ENCODE results near the gene MARCHF10.

MARCHF10 gene

DNA sequence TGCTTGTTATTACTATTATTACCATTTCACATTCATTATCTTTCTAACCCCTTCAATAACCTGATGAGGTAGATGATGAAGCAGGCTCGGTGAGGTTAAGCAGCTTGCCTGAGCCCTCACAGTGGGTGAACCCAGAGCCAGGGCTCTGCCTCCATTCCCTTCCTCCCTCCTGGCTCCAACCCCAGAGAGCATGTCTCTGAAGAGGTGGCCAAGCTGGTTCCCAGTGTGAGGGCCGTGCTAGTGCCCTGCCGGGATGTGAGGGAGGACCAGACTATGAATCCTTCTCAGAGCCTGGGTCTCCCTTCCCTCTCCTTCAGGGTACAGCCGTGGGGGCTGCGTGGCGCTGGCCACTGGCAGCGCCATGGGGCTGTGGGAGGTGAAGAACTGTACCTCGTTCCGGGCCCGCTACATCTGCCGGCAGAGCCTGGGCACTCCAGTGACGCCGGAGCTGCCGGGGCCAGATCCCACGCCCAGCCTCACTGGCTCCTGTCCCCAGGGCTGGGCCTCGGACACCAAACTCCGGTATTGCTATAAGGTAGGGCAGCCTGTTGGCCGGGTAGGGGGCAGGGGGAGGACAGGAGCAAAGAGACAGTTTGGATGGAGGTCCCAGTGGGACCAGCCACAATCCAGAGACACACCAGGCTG is 131.0 kb downstream of the MARCHF10 start:
- no peaks in the 10 kb centered on the region for H3K36me3 Mint-ChIP-seq
- no peaks in the 10 kb centered on the region for H3K27me3 Mint-ChIP-seq
- no peak overlapping the region for H3K27ac Mint-ChIP-seq
- H3K4me1 Mint-ChIP-seq, result no peaks in the 10 kb centered on the region
- no peak for DNase-seq (ENCODE audit: low spot score in 2 of 2)
- no peaks in the 10 kb centered on the region for H3K9me3 Mint-ChIP-seq
- ATAC-seq (ENCODE audit: low read depth), result no peak
- H3K4me3 Mint-ChIP-seq, result no peak overlapping the region

DNA sequence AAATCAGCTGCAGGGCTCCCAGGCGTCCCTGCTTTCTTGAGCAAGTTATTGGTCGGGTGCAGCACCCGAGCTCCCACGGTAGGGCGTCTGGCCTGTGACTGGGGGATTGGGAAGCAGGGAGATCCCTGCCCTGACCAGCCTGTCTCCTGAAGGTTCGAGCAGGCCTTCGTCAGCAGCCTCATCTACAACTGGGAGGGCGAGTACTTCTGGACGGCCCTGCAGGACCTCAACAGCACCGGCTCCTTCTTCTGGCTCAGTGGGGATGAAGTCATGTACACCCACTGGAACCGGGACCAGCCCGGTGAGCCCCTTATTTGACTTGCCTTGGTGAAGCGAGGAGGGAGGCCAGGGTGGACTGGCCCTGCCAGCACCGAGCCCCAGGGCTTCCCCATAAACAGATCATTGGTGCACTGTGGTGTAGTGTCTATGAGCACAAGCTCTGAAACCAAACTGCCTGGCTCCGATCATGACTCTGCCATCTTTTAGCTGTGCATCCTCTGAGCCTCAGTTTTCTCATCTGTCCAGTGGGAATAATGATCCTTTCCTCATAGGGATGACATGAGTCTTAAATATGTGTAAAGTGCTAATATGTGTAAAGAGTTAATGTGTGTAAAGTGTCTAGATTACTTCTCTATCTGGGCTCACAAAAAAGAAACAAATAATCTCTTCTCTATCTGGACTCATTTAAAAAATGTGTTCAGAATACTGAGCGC is 131.7 kb downstream of the MARCHF10 start:
- Mint-ChIP-seq H3K27ac (no peak overlapping the region), H3K9me3 (no peaks in the 10 kb centered on the region), H3K4me1 (no peaks in the 10 kb centered on the region), H3K4me3 (no peak overlapping the region), H3K27me3 (no peaks in the 10 kb centered on the region), H3K36me3 (no peaks in the 10 kb centered on the region)
- DNase-seq (ENCODE audit: low spot score in 2 of 2), result no peak
- ATAC-seq (ENCODE audit: low read depth), result no peak

DNA sequence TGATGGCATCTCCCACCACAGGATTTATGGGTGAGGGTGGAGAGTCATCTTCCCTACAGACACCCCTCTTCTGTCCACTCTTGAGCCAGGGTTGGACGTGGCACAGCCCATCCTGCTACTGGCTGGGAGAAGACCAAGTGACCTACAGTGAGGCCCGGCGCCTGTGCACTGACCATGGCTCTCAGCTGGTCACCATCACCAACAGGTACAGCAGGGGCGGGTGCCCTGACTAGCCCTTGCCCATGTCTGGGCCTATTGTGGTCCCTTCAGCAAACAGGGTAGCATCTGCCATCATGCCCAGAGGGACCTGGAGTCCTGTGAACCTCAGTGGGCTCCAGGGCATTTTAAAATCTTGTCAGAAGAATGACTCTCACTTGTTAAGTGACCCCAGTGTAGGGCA is 132.4 kb downstream of the MARCHF10 start:
- no peaks in the 10 kb centered on the region for H3K36me3 Mint-ChIP-seq
- no peaks in the 10 kb centered on the region for H3K27me3 Mint-ChIP-seq
- DNase-seq (ENCODE audit: low spot score in 2 of 2), result no peak
- no peaks in the 10 kb centered on the region for H3K9me3 Mint-ChIP-seq
- no peak for ATAC-seq (ENCODE audit: low read depth)
- H3K27ac Mint-ChIP-seq, result no peak overlapping the region
- no peak overlapping the region for H3K4me3 Mint-ChIP-seq
- H3K4me1 Mint-ChIP-seq, result no peaks in the 10 kb centered on the region

DNA sequence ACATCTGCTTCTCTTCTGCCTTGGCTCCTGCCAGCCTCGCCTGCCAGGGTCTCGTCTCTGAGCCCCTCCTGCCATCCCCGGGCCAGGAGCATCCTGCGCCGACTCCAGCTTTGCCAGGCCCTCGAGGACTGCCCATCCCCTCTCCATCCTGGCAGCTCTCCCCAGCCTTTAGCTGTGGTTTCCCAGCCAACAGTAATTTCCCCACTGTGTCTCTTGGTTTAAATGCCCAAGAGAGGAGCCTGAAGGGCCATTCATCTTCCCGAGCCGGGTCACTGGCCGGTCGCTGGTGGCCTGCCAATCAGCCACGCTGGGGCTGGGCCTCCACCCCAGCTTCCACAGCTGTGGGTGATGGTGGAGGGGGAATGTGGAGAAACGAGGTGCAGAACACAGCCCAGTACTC is 132.9 kb downstream of the MARCHF10 start:
- DNase-seq (ENCODE audit: low spot score in 2 of 2) (no peak), ATAC-seq (ENCODE audit: low read depth) (no peak)
- Mint-ChIP-seq H3K27ac (no peak overlapping the region), H3K9me3 (no peaks in the 10 kb centered on the region), H3K36me3 (no peaks in the 10 kb centered on the region), H3K4me3 (no peak overlapping the region), H3K27me3 (no peaks in the 10 kb centered on the region), H3K4me1 (no peaks in the 10 kb centered on the region)

DNA sequence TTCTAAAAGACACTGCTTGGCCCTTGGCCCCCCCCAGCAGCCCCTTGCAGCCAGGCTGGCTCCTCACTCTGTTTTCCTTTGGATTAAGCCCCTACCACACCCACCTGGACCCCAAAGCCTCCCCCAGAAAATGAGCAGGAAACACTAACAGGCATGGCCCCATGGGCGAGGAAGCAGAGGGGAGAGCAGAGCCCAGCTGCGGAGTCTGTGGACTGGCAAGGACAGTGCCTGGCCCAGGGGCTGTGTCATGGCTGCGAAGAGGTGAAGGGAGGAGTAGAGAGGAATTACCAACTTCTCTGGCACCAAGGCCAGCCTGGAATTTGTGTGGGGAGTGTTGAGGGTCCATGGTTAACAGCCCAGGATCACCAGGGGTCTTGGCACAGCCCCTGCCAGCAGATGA is 133.3 kb downstream of the MARCHF10 start:
- no peak for ATAC-seq (ENCODE audit: low read depth)
- Mint-ChIP-seq H3K27me3 (no peaks in the 10 kb centered on the region), H3K4me1 (no peaks in the 10 kb centered on the region), H3K4me3 (no peak overlapping the region), H3K27ac (no peak overlapping the region), H3K36me3 (no peaks in the 10 kb centered on the region), H3K9me3 (no peaks in the 10 kb centered on the region)
- DNase-seq (ENCODE audit: low spot score in 2 of 2), result no peak

DNA sequence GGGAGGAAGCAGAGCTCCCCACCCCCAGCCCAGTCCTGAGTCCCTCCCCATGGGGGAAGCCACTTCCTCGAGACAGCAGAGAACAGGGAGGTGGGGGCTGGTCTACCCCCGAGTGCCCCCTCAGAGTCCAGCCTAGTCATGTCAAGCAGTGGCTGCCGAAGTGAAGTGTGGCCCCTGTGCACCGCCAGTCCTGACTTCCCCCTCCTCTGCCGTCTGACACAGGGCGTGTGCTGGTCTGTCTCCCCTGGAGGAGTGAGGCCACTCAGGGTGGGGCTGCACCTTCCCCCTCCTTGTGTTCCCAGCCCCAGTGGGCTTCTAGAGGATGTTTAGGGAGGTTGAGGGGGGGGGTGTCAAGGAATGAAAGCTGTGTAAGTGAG is 133.8 kb downstream of the MARCHF10 start:
- DNase-seq (ENCODE audit: low spot score in 2 of 2), result no peak
- Mint-ChIP-seq H3K4me1 (no peaks in the 10 kb centered on the region), H3K27ac (no peak overlapping the region), H3K4me3 (no peak overlapping the region), H3K27me3 (no peaks in the 10 kb centered on the region), H3K36me3 (no peaks in the 10 kb centered on the region), H3K9me3 (no peaks in the 10 kb centered on the region)
- no peak for ATAC-seq (ENCODE audit: low read depth)

DNA sequence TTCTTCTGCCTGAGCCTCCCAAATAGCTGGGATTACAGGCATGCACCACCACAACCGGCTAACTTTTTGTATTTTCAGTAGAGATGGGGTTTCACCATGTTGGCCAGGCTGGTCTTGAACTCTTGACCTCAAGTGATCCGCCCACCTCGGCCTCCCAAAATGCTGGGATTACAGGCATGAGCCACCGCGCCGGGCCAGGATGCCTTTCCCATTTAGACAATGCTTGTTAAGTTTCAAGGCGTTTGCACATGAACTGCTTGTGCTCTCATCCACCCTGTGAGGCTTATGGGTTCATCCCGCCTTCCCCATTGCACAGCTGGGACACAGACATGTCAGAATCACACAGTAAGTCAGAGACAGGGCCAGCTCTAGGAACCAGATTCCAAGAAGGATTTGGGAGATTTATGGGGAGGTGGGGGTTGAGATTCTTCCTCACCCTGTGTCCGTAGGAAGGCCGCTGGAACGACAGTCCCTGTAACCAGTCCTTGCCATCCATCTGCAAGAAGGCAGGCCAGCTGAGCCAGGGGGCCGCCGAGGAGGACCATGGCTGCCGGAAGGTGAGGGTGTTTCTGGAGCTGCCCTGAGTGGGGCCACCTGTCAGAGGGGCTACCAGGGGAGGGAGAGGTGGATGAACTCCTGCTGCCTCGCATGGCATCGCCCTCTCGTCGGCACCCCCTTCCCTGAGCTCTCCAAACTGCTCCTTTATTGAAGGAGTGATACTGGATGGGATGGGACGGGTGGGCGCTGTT is 134.3 kb downstream of the MARCHF10 start:
- no peaks in the 10 kb centered on the region for H3K27me3 Mint-ChIP-seq
- no peaks in the 10 kb centered on the region for H3K36me3 Mint-ChIP-seq
- no peak for ATAC-seq (ENCODE audit: low read depth)
- no peak for DNase-seq (ENCODE audit: low spot score in 2 of 2)
- no peaks in the 10 kb centered on the region for H3K9me3 Mint-ChIP-seq
- no peak overlapping the region for H3K4me3 Mint-ChIP-seq
- H3K4me1 Mint-ChIP-seq, result no peaks in the 10 kb centered on the region
- no peak overlapping the region for H3K27ac Mint-ChIP-seq

DNA sequence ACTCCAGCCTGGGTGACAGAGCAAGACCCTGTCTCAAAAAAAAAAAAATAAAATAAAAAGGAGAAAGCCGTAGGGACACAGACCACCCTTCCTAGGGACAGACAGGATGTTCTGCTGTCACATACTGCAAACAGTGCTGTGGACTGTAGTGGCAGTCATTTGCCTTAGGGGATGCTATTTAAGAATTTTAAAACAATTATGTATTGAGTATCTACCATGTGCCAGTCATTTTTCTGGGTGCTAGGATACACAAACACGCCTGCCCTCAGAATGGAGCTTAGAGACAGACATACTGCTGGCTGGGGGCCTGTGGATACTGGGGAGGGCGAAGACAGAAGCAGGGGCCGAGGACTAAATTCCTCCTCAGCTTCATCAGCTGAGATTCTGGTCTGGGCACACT is 135.2 kb downstream of the MARCHF10 start:
- no peaks in the 10 kb centered on the region for H3K4me1 Mint-ChIP-seq
- ATAC-seq (ENCODE audit: low read depth), result no peak
- DNase-seq (ENCODE audit: low spot score in 2 of 2), result no peak
- H3K9me3 Mint-ChIP-seq, result no peaks in the 10 kb centered on the region
- H3K36me3 Mint-ChIP-seq, result no peaks in the 10 kb centered on the region
- no peak overlapping the region for H3K27ac Mint-ChIP-seq
- H3K4me3 Mint-ChIP-seq, result no peak overlapping the region
- H3K27me3 Mint-ChIP-seq, result no peaks in the 10 kb centered on the region

DNA sequence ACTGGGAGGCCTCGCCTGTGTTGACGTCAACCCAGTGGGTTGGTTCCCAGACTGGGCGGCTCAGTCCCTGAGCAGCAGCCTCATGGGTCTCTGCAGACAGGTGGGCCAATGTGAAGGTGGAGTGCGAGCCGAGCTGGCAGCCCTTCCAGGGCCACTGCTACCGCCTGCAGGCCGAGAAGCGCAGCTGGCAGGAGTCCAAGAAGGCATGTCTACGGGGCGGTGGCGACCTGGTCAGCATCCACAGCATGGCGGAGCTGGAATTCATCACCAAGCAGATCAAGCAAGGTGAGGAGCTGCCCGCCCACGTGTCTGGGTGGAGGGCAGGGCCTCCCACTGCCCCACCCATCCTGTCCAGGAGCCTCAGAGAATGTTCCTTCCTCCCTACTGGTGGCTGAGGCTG is 136.6 kb downstream of the MARCHF10 start:
- no peaks in the 10 kb centered on the region for H3K36me3 Mint-ChIP-seq
- ATAC-seq (ENCODE audit: low read depth) (no peak), DNase-seq (ENCODE audit: low spot score in 2 of 2) (no peak)
- H3K27me3 Mint-ChIP-seq, result no peaks in the 10 kb centered on the region
- H3K4me1 Mint-ChIP-seq, result no peaks in the 10 kb centered on the region
- H3K9me3 Mint-ChIP-seq, result no peaks in the 10 kb centered on the region
- H3K27ac Mint-ChIP-seq, result no peak overlapping the region
- no peak overlapping the region for H3K4me3 Mint-ChIP-seq

DNA sequence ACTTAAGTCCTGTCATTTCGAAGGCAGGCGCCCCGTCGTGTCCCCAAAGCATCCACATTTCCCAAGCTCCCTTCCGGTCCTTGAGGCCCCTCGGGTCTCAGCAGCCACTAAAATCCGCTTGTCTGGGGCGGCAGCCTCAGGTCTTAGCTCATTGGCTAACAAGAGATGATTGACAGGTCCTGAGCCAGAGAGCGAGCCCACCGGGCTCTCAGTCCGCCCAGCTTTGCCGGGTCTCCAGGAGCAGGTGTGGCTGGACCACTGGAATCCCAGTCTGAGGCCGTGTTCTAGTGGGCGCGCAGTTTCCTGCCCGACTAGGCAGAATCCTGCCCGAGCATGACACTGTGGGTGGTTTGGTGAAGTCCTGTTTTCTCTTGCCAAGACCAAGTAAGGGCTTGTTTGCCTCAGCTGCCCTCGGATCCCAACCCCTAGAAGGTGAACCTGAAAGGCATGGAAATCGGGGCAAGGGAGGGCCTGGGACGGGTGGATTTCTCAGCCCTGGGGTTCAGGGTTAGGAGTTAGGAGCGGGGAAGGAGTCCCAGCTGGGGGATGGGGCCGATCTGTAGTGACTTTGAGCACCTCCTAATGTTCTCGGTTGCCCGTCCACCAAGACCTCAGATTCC is 137.8 kb downstream of the MARCHF10 start:
- Mint-ChIP-seq H3K27ac (no peak overlapping the region), H3K27me3 (no peaks in the 10 kb centered on the region), H3K4me3 (no peak overlapping the region), H3K4me1 (no peaks in the 10 kb centered on the region), H3K9me3 (no peaks in the 10 kb centered on the region), H3K36me3 (no peaks in the 10 kb centered on the region)
- no peak for DNase-seq (ENCODE audit: low spot score in 2 of 2)
- no peak for ATAC-seq (ENCODE audit: low read depth)

DNA sequence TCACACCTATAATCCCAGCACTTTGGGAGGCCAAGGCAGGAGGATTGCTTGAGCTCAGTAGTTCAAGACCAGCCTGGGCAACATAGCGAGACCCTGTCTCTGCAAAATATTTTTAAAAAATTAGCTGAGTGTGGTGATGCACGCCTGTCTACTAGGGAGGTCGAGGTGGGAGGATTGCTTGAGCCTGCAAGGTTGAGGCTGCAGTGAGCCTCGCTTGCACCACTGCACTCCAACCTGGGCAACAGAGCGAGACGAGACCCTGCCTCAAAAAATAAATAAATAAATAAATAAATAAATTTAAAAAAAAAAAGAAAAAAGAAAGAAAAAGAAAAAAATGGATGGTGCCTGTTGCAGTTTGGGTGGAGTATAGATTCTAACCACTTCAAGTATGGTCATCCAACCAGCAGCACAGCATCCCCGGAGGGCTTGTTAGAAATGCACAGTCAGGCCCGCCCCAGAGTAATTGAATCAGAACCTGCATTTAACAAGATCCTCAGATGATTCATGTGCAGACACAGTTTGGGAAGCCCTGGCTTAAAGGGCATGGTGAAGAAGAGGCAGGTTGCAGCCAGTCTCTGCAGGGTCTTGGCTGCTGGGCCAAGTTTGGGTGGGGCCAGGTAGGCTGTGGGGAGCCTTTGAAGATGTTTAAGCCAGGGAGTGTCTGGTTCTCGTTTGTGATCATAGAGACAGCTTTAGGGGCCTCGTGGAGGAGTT is 139.9 kb downstream of the MARCHF10 start:
- H3K4me1 Mint-ChIP-seq, result no peaks in the 10 kb centered on the region
- ATAC-seq (ENCODE audit: low read depth), result no peak

DNA sequence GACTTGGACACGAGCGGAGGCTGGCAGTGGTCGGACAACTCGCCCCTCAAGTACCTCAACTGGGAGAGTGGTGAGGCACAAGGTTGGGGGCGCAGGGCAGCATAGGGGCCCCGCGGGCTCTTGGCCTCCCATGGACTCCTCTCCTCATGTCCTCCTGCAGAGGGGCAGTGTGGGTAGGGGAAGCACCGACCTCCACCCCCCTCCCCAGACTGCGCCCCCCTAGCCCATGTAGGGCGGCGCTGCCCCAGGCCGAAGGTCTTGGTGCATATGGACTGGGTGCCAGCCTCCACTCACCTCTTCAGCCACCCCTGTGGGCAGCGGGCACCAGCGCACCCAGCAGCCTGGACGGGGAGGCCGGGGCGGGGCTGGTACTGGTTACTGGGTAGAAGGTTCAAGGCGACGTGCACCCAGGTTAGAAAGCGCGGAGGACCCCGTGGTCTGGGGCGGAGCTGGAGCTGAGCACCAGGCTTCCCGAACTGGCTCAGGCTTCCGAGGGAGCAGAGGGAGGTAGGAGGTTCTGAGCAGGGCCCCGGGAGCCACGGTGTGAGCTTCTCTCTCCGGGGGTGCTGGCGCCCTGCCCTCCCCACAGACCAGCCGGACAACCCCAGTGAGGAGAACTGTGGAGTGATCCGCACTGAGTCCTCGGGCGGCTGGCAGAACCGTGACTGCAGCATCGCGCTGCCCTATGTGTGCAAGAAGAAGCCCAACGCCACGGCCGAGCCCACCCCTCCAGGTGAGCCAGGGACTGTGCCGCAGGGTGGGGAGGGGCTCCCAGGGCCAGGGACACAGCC is 141.1 kb downstream of the MARCHF10 start:
- Mint-ChIP-seq H3K9me3 (peaks cover 1% of the 10 kb centered on the region), H3K36me3 (no peaks in the 10 kb centered on the region), H3K27ac (no peak overlapping the region), H3K4me3 (no peak overlapping the region), H3K4me1 (no peaks in the 10 kb centered on the region), H3K27me3 (peaks cover 3% of the 10 kb centered on the region)
- DNase-seq (ENCODE audit: low spot score in 2 of 2), result no peak
- ATAC-seq (ENCODE audit: low read depth), result no peak

More for the DNA sequence above, 139.9 kb downstream of the MARCHF10 start:
- DNase-seq (ENCODE audit: low spot score in 2 of 2), result no peak
- H3K9me3 Mint-ChIP-seq, result no peaks in the 10 kb centered on the region
- no peak overlapping the region for H3K27ac Mint-ChIP-seq
- peaks cover 3% of the 10 kb centered on the region for H3K27me3 Mint-ChIP-seq
- no peaks in the 10 kb centered on the region for H3K36me3 Mint-ChIP-seq
- no peak overlapping the region for H3K4me3 Mint-ChIP-seq

DNA sequence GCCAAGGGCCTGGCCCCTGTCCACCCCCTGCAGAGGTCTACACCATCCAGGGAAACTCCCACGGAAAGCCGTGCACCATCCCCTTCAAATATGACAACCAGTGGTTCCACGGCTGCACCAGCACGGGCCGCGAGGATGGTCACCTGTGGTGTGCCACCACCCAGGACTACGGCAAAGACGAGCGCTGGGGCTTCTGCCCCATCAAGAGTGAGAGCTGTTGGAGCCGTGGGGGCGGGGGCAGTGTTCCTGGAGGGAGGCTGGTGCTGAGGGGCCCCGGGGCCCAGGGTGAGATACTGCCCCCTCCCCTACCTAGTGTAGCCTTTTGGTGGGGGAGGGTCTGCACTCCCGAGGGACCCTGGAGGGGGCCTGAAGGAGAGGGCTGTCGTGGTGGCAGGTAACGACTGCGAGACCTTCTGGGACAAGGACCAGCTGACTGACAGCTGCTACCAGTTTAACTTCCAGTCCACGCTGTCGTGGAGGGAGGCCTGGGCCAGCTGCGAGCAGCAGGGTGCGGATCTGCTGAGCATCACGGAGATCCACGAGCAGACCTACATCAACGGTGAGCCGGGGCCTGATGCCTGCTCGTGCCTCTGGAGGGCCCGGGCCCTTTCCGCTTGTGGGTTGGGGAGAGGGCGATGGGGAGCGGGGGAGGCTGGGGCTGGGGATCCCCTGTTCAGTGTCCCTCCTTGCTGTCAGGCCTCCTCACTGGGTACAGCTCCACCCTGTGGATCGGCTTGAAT is 141.9 kb downstream of the MARCHF10 start:
- Mint-ChIP-seq H3K27ac (no peak overlapping the region), H3K36me3 (peaks cover 1% of the 10 kb centered on the region), H3K27me3 (peaks cover 3% of the 10 kb centered on the region), H3K4me3 (no peak overlapping the region), H3K4me1 (no peaks in the 10 kb centered on the region), H3K9me3 (peaks cover 4% of the 10 kb centered on the region)
- DNase-seq (ENCODE audit: low spot score in 2 of 2), result no peak
- ATAC-seq (ENCODE audit: low read depth), result no peak

Data from memory B cell (primary cell).